GM12892 (cell line): ENCODE results near the gene HNF4A.

ENCODE experiments used
- DNase-seq: peaks from one replicate; pipeline ENCODE4 v3.0.0; 2011; ENCODE audit not compliant: insufficient read length
- FAIRE-seq: peaks from 2 replicates; lab custom pipeline; 2011; peaks lifted over from hg19 to GRCh38; lab: Jason Lieb, UNC
- POLR2A ChIP-seq: IDR thresholded peaks from 2 replicates; pipeline ENCODE4 v1.6.1; 2011; ENCODE audit warnings: low read depth, low read length, control low read depth
- POLR2AphosphoS5 ChIP-seq: IDR thresholded peaks from 2 replicates; pipeline ENCODE4 v1.6.1; 2011; ENCODE audit warnings: low read depth, low read length, control low read depth
- TAF1 ChIP-seq: IDR thresholded peaks from 2 replicates; pipeline ENCODE4 v1.6.1; 2011; ENCODE audit warnings: low read depth, mild to moderate bottlenecking, control low read depth, low read length, borderline replicate concordance

HNF4A gene

GRCh38 chr20:44431502-44432234, 76.2 kb downstream of the HNF4A start:
- no peak for FAIRE-seq
- TF ChIP-seq POLR2A (no peak), TAF1 (no peak), POLR2AphosphoS5 (no peak)
- DNase-seq = no peak

GRCh38 chr20:44432618-44433577, 77.4 kb downstream of the HNF4A start:
- FAIRE-seq = no peak
- TF ChIP-seq POLR2AphosphoS5 = no peak
- no peak for TF ChIP-seq TAF1
- TF ChIP-seq POLR2A = no peak
- DNase-seq = no peak

- no peak for FAIRE-seq
- no peak for TF ChIP-seq POLR2AphosphoS5
- no peak for TF ChIP-seq POLR2A
Measured at GRCh38 chr20:44433751-44434538, 78.4 kb downstream of the HNF4A start.

GRCh38 chr20:44435630-44436335, 80.3 kb downstream of the HNF4A start:
- DNase-seq (no peak), FAIRE-seq (no peak)
- no peak for TF ChIP-seq TAF1
- no peak for TF ChIP-seq POLR2A
- no peak for TF ChIP-seq POLR2AphosphoS5

More at GRCh38 chr20:44433751-44434538, 78.4 kb downstream of the HNF4A start:
- DNase-seq = no peak

GRCh38 chr20:44436393-44436792, 80.9 kb downstream of the HNF4A start:
- DNase-seq (no peak), FAIRE-seq (no peak)
- TF ChIP-seq TAF1 (no peak), POLR2AphosphoS5 (no peak), POLR2A (no peak)

GRCh38 chr20:44437497-44437896, 82.0 kb downstream of the HNF4A start:
- no peak for TF ChIP-seq POLR2A
- no peak for TF ChIP-seq TAF1
- no peak for TF ChIP-seq POLR2AphosphoS5
- FAIRE-seq (no peak), DNase-seq (no peak)

GRCh38 chr20:44438782-44439181, 83.3 kb downstream of the HNF4A start:
- FAIRE-seq (no peak), DNase-seq (no peak)
- TF ChIP-seq POLR2A (no peak), TAF1 (no peak), POLR2AphosphoS5 (no peak)

GRCh38 chr20:44439318-44439717, 83.8 kb downstream of the HNF4A start:
- TF ChIP-seq TAF1 = no peak
- no peak for FAIRE-seq
- DNase-seq = no peak

- no peak for TF ChIP-seq POLR2AphosphoS5
- no peak for TF ChIP-seq POLR2A
- TF ChIP-seq TAF1 = no peak
- FAIRE-seq (no peak), DNase-seq (no peak)
Measured at GRCh38 chr20:44442298-44443070, 87.0 kb downstream of the HNF4A start.

GRCh38 chr20:44445742-44446710, 90.5 kb downstream of the HNF4A start:
- DNase-seq (no peak), FAIRE-seq (no peak)
- TF ChIP-seq POLR2AphosphoS5 (no peak), POLR2A (no peak), TAF1 (no peak)
